ENCODE measurements around the gene MOGAT2. TPM values are rescaled to one million over a fixed set of nuclear protein-coding genes. Genes with fewer than 3 reads are reported as not detected.

The MOGAT2 gene
- total and polyA plus RNA-seq, 12 donors, result 0.11 to 0.34 (median 0.15) TPM; not detected in 8

DNA sequence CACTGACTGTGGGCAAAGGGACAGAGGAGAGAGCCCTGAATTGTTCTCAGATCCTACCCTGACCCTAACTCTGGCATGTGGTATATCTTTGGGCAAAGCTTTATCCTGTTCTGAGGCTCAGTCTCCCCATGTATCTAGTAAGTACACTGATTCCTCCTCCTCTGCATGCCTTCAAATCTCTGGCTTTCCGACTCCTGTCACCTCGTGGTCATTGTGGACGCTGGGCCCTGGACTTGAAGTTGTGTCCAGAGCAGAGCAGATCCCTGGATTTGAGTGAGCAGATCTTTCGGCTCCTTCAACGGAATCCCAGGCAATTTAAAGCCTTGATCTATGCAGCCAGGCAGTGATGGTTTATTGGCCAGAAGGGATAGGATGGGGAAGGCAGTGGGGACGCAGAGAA, 3.0 kb downstream of the MOGAT2 start:
- 90 to 97% (median 95%) methylated on average over 6 of the region's 6 CpGs for WGBS, 4 donors
- no peak for DNase-seq
- Histone ChIP-seq H3K4me3 (no peak overlapping the region), H3K9me3 (replicated peaks in 1 of 3) (no peaks in the 10 kb centered on the region), H3K36me3 (replicated peaks in 1 of 2) (no peaks in the 10 kb centered on the region), H3K4me1 (replicated peaks in 1 of 2) (no peaks in the 10 kb centered on the region), H3K27ac (no peak overlapping the region), H3K27me3 (no peaks in the 10 kb centered on the region)
- intact Hi-C loops (cut with DNase I), result loop anchor here (5.0 to 10.0 kb wide), 3 partner anchors 144 to 434 kb away; no protein-coding TSS in a partner anchor
- TF ChIP-seq, protein P1, sequence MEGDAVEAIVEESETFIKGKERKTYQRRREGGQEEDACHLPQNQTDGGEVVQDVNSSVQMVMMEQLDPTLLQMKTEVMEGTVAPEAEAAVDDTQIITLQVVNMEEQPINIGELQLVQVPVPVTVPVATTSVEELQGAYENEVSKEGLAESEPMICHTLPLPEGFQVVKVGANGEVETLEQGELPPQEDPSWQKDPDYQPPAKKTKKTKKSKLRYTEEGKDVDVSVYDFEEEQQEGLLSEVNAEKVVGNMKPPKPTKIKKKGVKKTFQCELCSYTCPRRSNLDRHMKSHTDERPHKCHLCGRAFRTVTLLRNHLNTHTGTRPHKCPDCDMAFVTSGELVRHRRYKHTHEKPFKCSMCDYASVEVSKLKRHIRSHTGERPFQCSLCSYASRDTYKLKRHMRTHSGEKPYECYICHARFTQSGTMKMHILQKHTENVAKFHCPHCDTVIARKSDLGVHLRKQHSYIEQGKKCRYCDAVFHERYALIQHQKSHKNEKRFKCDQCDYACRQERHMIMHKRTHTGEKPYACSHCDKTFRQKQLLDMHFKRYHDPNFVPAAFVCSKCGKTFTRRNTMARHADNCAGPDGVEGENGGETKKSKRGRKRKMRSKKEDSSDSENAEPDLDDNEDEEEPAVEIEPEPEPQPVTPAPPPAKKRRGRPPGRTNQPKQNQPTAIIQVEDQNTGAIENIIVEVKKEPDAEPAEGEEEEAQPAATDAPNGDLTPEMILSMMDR (IDR thresholded peaks at IDR 0.05), result no peak
- no peak for TF ChIP-seq POLR2A (IDR thresholded peaks at IDR 0.05)

DNA sequence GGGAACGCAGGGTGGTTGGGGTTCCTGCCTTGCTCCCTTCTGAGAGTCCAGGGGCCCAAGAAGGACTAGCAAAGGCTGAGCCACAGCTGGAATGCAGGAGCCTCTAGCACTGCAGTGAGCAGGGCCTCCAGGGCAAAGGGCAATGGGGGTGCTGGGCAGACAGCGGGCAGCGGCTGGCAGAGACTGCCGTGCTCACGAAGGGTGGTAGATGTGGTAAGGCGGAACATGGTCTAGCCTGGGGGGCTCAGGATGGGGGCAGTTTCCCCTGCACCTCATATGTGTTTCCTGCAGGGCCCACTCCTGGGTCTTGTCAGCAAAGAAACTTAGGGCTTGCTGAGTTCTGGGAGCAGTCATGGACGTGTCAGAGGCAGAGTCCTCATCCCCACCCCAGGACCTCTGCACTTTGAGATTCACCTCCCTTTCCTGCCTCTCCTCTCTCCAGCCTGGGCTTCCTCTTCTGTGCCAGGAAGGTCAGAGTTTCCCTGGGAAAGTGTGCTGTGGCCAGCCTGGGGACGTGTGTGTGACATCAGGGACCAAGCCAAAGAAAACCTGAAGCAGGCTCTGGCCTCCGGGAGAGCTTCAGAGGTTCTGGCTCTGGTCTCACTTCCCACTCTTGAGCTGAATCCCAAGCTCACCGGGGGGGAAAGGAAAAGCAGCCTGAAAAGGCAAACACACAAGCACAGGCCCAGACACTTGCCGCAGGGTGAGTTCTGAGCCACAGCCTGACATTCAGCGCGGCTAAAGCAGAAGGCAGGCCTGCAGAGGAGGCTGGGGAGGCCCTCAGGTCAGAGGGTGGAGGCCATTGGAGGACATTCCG, 4.4 kb downstream of the MOGAT2 start:
- WGBS, 4 donors, result 70 to 81% (median 80%) methylated on average over 10 to 14 of the region's 14 CpGs
- TF ChIP-seq, protein P1 (IDR thresholded peaks at IDR 0.05), result no peak
- no peak for TF ChIP-seq POLR2A (IDR thresholded peaks at IDR 0.05)
- Histone ChIP-seq H3K27ac (no peak overlapping the region), H3K9me3 (replicated peaks in 1 of 3) (no peaks in the 10 kb centered on the region), H3K4me3 (no peak overlapping the region), H3K27me3 (no peaks in the 10 kb centered on the region), H3K4me1 (replicated peaks in 1 of 2) (no peaks in the 10 kb centered on the region), H3K36me3 (replicated peaks in 1 of 2) (no peaks in the 10 kb centered on the region)
- DNase-seq, result peak in 2 of 7 donors; percentile 16 to 21
- intact Hi-C loops (cut with DNase I), result loop anchor here (5.0 to 10.0 kb wide), 3 partner anchors 143 to 433 kb away; no protein-coding TSS in a partner anchor

DNA sequence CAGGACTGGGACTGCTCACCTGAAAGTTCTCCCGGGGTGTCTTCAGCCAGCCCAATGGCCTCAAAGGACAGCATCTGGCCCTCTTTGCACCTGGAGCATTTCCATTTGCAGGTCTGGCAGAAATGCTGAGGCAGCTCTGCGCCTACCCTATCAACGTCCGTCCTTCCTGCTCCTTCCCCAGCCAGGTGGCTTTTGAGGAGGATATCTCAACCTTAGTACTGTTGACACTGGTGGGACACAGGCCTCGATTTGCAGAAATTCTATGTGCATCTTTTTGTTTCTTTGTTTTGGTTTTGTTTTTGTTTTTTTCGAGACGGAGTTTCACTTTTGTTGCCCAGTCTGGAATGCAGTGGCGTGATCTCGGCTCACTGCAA, 5.0 kb downstream of the MOGAT2 start:
- Histone ChIP-seq H3K4me3 (no peak overlapping the region), H3K27me3 (no peaks in the 10 kb centered on the region), H3K9me3 (replicated peaks in 1 of 3) (no peaks in the 10 kb centered on the region), H3K4me1 (replicated peaks in 1 of 2) (no peaks in the 10 kb centered on the region), H3K27ac (no peak overlapping the region), H3K36me3 (replicated peaks in 1 of 2) (no peaks in the 10 kb centered on the region)
- DNase-seq, result no peak
- 70 to 85% (median 81%) methylated on average over 9 of the region's 9 CpGs for WGBS, 4 donors
- TF ChIP-seq, protein P1 (IDR thresholded peaks at IDR 0.05), result no peak
- TF ChIP-seq POLR2A (IDR thresholded peaks at IDR 0.05), result no peak
- intact Hi-C loops (cut with DNase I), result loop anchor here (5.0 to 10.0 kb wide), 3 partner anchors 142 to 432 kb away; no protein-coding TSS in a partner anchor

DNA sequence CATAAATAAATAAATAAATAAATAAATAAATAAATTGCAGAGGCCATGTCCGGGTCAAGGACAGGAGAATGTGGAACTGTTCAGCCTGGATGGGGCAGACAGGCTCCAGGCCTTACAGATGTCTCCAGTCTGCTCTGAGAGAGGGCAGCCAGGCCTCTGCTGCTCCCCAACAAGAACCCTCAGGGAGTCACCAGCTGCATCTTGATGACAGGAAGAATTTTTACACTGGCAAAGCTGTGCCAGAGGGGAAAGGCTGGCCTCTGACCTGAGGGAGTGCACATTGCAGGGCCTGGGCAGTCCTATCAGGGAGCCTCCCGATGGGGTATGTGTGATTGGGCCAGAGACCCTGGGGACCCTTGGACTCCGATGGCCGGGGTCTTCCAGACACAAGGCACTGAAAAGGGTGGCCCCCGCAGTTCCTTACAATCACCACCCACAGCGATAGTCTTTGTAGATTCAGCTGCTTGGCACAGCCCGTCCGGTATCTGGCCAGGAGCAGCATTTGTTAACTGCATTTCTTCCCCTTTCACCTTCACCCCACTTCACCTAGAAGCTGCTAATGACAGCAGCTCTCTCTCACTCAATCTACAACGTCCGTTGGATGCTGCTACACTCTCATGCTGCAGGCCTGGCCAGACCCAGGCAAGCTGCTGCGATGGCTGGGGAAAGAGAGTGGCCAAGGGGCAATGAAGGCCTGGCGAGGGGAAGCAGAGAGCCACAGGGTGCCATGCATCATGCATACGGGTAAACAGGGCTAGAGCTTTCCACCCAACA, 8.1 kb downstream of the MOGAT2 start:
- TF ChIP-seq POLR2A (IDR thresholded peaks at IDR 0.05), result no peak
- TF ChIP-seq, protein P1 (IDR thresholded peaks at IDR 0.05), result no peak
- intact Hi-C loops (cut with DNase I), result loop anchor here (10.0 kb wide), 2 partner anchors 139 to 429 kb away; no protein-coding TSS in a partner anchor
- H3K9me3 ChIP-seq (replicated peaks in 1 of 3), result no peaks in the 10 kb centered on the region
- WGBS, 4 donors, result 81 to 89% (median 88%) methylated on average over 13 of the region's 13 CpGs
- no peak for DNase-seq
- no peaks in the 10 kb centered on the region for H3K27me3 ChIP-seq
- H3K4me1 ChIP-seq (replicated peaks in 1 of 2), result no peaks in the 10 kb centered on the region
- H3K27ac ChIP-seq, result no peak overlapping the region
- no peaks in the 10 kb centered on the region for H3K36me3 ChIP-seq (replicated peaks in 1 of 2)
- no peak overlapping the region for H3K4me3 ChIP-seq

Measured in adrenal gland (tissue), 12 donors.